CD14-positive monocyte (primary cell): ENCODE results near the gene LDLRAP1. TPM values are rescaled to one million over a fixed set of nuclear protein-coding genes. Genes with fewer than 3 reads are reported as not detected.
A peak's percentile ranks its signal among the peaks of the same experiment; 100 is the strongest.

ENCODE experiments used
- DNase-seq, 3 donors: peaks; one replicate each; pipeline ENCODE4 v3.0.0-alpha.2; 2011 to 2022
- H2AFZ ChIP-seq: 2 replicates; pipeline ENCODE4 v1.6.0; 2012; ENCODE audit warnings: mild to moderate bottlenecking, low read depth, low read length, inconsistent platforms; ENCODE audit not compliant: insufficient read depth, poor library complexity, severe bottlenecking
- H3K27ac ChIP-seq, 2 donors: 1 replicate in 1 of 2; 2 replicates in 1 of 2; pipeline ENCODE4 v1.5.1; 2012 to 2013; ENCODE audit warnings: low read length in 2 of 2, control low read depth in 1 of 2, inconsistent platforms in 1 of 2, low read depth in 1 of 2, mild to moderate bottlenecking in 1 of 2
- H3K27me3 ChIP-seq, 2 donors: one replicate each; pipeline versions ENCODE4 v1.6.0 to v1.6.1; 2011 to 2013; ENCODE audit warnings: low read length in 2 of 2; ENCODE audit not compliant: control insufficient read depth in 2 of 2, insufficient read depth in 2 of 2
- H3K36me3 ChIP-seq, 2 donors: replicated peaks in 1 of 2; 1 replicate in 1 of 2; 2 replicates in 1 of 2; pipeline versions ENCODE4 v1.5.1 to v1.6.1; 2012 to 2013; ENCODE audit warnings: low read length in 2 of 2, control low read depth in 1 of 2, inconsistent platforms in 1 of 2, mild to moderate bottlenecking in 1 of 2; ENCODE audit not compliant: insufficient read depth in 2 of 2, control insufficient read depth in 1 of 2
- H3K4me1 ChIP-seq, 2 donors: 1 replicate in 1 of 2; 2 replicates in 1 of 2; pipeline versions ENCODE4 v1.5.1 to v1.6.1; 2012 to 2013; ENCODE audit warnings: low read length in 2 of 2, control low read depth in 1 of 2, inconsistent platforms in 1 of 2, mild to moderate bottlenecking in 1 of 2, moderate library complexity in 1 of 2; ENCODE audit not compliant: insufficient read depth in 2 of 2, control insufficient read depth in 1 of 2
- H3K4me2 ChIP-seq: replicated peaks from 2 replicates; pipeline ENCODE3; 2012; ENCODE audit warnings: low read length, moderate library complexity, mild to moderate bottlenecking; ENCODE audit not compliant: poor library complexity, severe bottlenecking; ENCODE audit errors: extremely low read depth
- H3K4me3 ChIP-seq, 3 experiments: fragments of 200-600 bp in 1 of 3; sonication (generic) in 1 of 3; replicated peaks in 1 of 3; 1 replicate in 2 of 3; 2 replicates in 1 of 3; pipeline ENCODE4 v1.5.1; 2011 to 2013; ENCODE audit warnings: low read length in 3 of 3, mild to moderate bottlenecking in 3 of 3, control low read depth in 2 of 3, low read depth in 2 of 3, inconsistent platforms in 1 of 3, moderate library complexity in 1 of 3
- H3K79me2 ChIP-seq: 2 replicates; pipeline ENCODE4 v1.6.0; 2012; ENCODE audit warnings: mild to moderate bottlenecking, control low read depth, inconsistent platforms, low read length, moderate library complexity; ENCODE audit not compliant: insufficient read depth
- H3K9ac ChIP-seq: 2 replicates; pipeline ENCODE4 v1.6.0; 2017; ENCODE audit warnings: low read length, mild to moderate bottlenecking; ENCODE audit not compliant: insufficient read depth, poor library complexity, severe bottlenecking
- H3K9me3 ChIP-seq, 2 donors: replicated peaks in 1 of 2; 1 replicate in 1 of 2; 2 replicates in 1 of 2; pipeline versions ENCODE4 v1.5.1 to v1.6.1; 2012 to 2013; ENCODE audit warnings: low read length in 2 of 2, control low read depth in 1 of 2; ENCODE audit not compliant: control insufficient read depth in 1 of 2, insufficient read depth in 1 of 2
- H4K20me1 ChIP-seq: 2 replicates; pipeline ENCODE4 v1.6.0; 2012; ENCODE audit warnings: mild to moderate bottlenecking, low read length, control low read depth, moderate library complexity; ENCODE audit not compliant: insufficient read depth
- H3K27ac Mint-ChIP-seq, 7 donors: one replicate each; pipeline ENCODE4 v1.8.0; 2020; ENCODE audit warnings: mild to moderate bottlenecking in 7 of 7, mixed read lengths in 7 of 7, moderate library complexity in 6 of 7, inconsistent platforms in 2 of 7
- H3K27me3 Mint-ChIP-seq, 3 donors: one replicate each; pipeline ENCODE4 v1.8.0; 2021 to 2022; ENCODE audit warnings: low read depth in 3 of 3, mild to moderate bottlenecking in 3 of 3, mixed read lengths in 3 of 3, moderate library complexity in 3 of 3, inconsistent platforms in 1 of 3
- H3K36me3 Mint-ChIP-seq, 2 donors: one replicate each; pipeline ENCODE4 v1.8.0; 2020; ENCODE audit warnings: mixed read lengths in 2 of 2, inconsistent platforms in 1 of 2, mild to moderate bottlenecking in 1 of 2
- H3K4me1 Mint-ChIP-seq: one replicate; pipeline ENCODE4 v1.8.0; 2020; ENCODE audit warnings: mild to moderate bottlenecking, mixed read lengths
- H3K4me3 Mint-ChIP-seq, 2 donors: one replicate each; pipeline ENCODE4 v1.8.0; 2020; ENCODE audit warnings: mild to moderate bottlenecking in 2 of 2, mixed read lengths in 2 of 2, moderate library complexity in 1 of 2
- H3K9me3 Mint-ChIP-seq, 7 donors: one replicate each; pipeline ENCODE4 v1.8.0; 2020 to 2022; ENCODE audit warnings: mixed read lengths in 7 of 7, mild to moderate bottlenecking in 6 of 7, moderate library complexity in 6 of 7, inconsistent platforms in 2 of 7
- WGBS: methylation state at CpG from one replicate; pipeline ENCODE4 v1.1.5; 2013; ENCODE audit warnings: missing lambda C conversion rate; ENCODE audit not compliant: insufficient coverage; 5-methylcytosine and 5-hydroxymethylcytosine counted together
- intact Hi-C, 2 donors: fragments of 100-400 bp; cut with micrococcal nuclease; formaldehyde crosslinking; loops; one replicate each; pipeline versions ENCODE4 v1.15.0 to v1.15.1; 2023
- polyA plus RNA-seq, 3 donors: library from polyadenylated mRNA; depleted of rRNA in 1 of 3; unstranded in 2 of 3; stranded (reverse) in 1 of 3; fragments of 300-500 nt in 2 of 3; fragments of >200 nt in 1 of 3; fragmentation: Illumina TruSeq in 2 of 3; gene quantifications; 1 replicate in 2 of 3; 2 replicates in 1 of 3; pipeline ENCODE4 v1.2.3, GENCODE V29; 2012 to 2021
- TF ChIP-seq, protein P1 (sequence below): fragments of 200-600 bp; IDR thresholded peaks from one replicate; pipeline ENCODE4 v1.8.0; 2022; ENCODE audit warnings: antibody characterized with exemption, mild to moderate bottlenecking

Gene LDLRAP1
- polyA plus RNA-seq, 3 donors, result 12.8 to 18.5 (median 14.6) TPM

DNA sequence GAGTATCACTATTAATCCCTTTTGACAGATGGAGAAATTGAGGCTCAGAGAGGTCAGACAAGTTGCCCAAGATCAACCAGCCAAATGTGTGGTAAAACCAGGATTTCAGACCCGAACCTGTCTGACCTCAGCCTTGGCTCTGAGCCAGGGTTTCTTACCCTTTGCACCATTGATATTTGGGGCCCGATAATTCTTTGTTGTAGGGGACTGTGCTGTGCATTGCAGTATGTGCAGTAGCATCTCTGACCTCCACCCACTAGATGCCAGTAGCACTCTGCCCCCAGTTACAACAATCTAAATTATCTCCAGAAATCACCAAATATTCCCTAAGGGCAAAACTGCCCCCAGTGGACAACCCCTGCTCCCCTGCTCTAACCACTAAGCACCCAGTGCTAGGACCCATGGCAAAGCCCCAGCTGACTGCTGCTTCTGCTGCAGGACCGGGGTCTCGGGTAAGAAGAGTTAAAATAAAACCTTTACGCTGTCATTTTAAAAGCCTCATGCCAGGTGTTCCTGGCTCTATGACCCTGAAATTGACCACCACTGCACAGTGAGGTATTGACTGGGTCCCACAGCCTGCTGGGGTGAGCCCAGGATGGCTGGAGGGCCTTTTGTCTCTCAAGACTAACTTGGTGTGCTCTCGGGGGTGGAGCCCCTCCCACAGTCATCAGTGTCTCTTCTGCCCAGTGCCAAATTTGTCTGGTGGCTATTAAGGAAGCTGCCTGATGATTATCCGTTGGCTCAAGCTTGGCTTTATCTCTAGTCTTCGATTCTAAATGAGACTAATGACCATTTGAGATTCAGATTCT lies 67.6 kb downstream of the LDLRAP1 start:
- Mint-ChIP-seq H3K9me3 (peaks cover 0 to 1% (median 0%) of the 10 kb centered on the region in 7 donors), H3K36me3 (no peaks in the 10 kb centered on the region), H3K27ac (no peak overlapping the region), H3K27me3 (peaks cover 19 to 33% (median 21%) of the 10 kb centered on the region in 3 donors), H3K4me3 (no peak overlapping the region), H3K4me1 (peaks cover 14% of the 10 kb centered on the region)
- no peaks in the 10 kb centered on the region for H3K79me2 ChIP-seq
- no peak overlapping the region for H2AFZ ChIP-seq
- no peak overlapping the region for H3K9ac ChIP-seq
- peaks cover 17 to 19% of the 10 kb centered on the region in 2 donors for H3K27me3 ChIP-seq
- intact Hi-C loops, result loop anchor here (10.0 kb wide), 2 partner anchors 66 to 194 kb away; partner anchors contain the start of genes SELENON (in 2 of the 2) and LDLRAP1 (in 1 of the 2)
- H3K27ac ChIP-seq, result no peak overlapping the region
- WGBS, result 93% methylated on average over 3 of the region's 8 CpGs
- TF ChIP-seq, protein P1, sequence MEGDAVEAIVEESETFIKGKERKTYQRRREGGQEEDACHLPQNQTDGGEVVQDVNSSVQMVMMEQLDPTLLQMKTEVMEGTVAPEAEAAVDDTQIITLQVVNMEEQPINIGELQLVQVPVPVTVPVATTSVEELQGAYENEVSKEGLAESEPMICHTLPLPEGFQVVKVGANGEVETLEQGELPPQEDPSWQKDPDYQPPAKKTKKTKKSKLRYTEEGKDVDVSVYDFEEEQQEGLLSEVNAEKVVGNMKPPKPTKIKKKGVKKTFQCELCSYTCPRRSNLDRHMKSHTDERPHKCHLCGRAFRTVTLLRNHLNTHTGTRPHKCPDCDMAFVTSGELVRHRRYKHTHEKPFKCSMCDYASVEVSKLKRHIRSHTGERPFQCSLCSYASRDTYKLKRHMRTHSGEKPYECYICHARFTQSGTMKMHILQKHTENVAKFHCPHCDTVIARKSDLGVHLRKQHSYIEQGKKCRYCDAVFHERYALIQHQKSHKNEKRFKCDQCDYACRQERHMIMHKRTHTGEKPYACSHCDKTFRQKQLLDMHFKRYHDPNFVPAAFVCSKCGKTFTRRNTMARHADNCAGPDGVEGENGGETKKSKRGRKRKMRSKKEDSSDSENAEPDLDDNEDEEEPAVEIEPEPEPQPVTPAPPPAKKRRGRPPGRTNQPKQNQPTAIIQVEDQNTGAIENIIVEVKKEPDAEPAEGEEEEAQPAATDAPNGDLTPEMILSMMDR, result no peak
- no peaks in the 10 kb centered on the region for H3K9me3 ChIP-seq
- no peaks in the 10 kb centered on the region for H3K36me3 ChIP-seq
- H3K4me1 ChIP-seq, result peaks cover 8 to 10% of the 10 kb centered on the region in 2 donors
- H4K20me1 ChIP-seq, result no peaks in the 10 kb centered on the region
- no peak for DNase-seq
- no peak overlapping the region for H3K4me3 ChIP-seq
- H3K4me2 ChIP-seq, result no peak overlapping the region

GRCh38 chr1:25611843-25612242 lies 68.4 kb downstream of the LDLRAP1 start:
- intact Hi-C loops, result loop anchor here (10.0 kb wide), 2 partner anchors 67 to 193 kb away; partner anchors contain the start of genes SELENON (in 2 of the 2) and LDLRAP1 (in 1 of the 2)

More at GRCh38 chr1:25611843-25612242, 68.4 kb downstream of the LDLRAP1 start:
- TF ChIP-seq, protein P1, result no peak
- Mint-ChIP-seq H3K36me3 (no peaks in the 10 kb centered on the region), H3K27ac (no peak overlapping the region), H3K27me3 (peaks cover 19 to 33% (median 21%) of the 10 kb centered on the region in 3 donors), H3K4me1 (peaks cover 14% of the 10 kb centered on the region), H3K4me3 (peak overlapping the region in 1 of 2 donors; percentile 22), H3K9me3 (peaks cover 0 to 1% (median 0%) of the 10 kb centered on the region in 7 donors)
- no peak overlapping the region for H3K4me2 ChIP-seq
- DNase-seq, result no peak
- H3K9ac ChIP-seq, result no peak overlapping the region
- H2AFZ ChIP-seq, result no peak overlapping the region
- no peak overlapping the region for H3K27ac ChIP-seq
- peaks cover 17 to 19% of the 10 kb centered on the region in 2 donors for H3K27me3 ChIP-seq
- no peaks in the 10 kb centered on the region for H3K79me2 ChIP-seq
- H3K4me3 ChIP-seq, result no peak overlapping the region
- no peaks in the 10 kb centered on the region for H3K36me3 ChIP-seq
- no peaks in the 10 kb centered on the region for H4K20me1 ChIP-seq
- H3K9me3 ChIP-seq, result no peaks in the 10 kb centered on the region
- H3K4me1 ChIP-seq, result peaks cover 8 to 14% of the 10 kb centered on the region in 2 donors
- 92% methylated on average over 1 of the region's 1 CpG for WGBS
